Left lobe of liver (tissue), 2 donors: ENCODE measurements around the gene SRCIN1. TPM values are rescaled to one million over a fixed set of nuclear protein-coding genes. Genes with fewer than 3 reads are reported as not detected.
"Not testable (repeated sequence)": the region's sequence is repeated elsewhere in the genome, so short reads cannot be mapped to it uniquely, and the experiment has no call there.

ENCODE experiments used
- ATAC-seq: fragments of 200-7000 bp; cut with Tn5 transposase; one replicate; pipeline ENCODE4 v1.9.1; 2020; ENCODE audit warnings: mild to moderate bottlenecking, moderate library complexity
- DNase-seq: peaks from one replicate; pipeline ENCODE4 v3.0.0-alpha.2; 2020; ENCODE audit warnings: low spot score
- total RNA-seq: library from RNA; stranded (reverse); gene quantifications from one replicate; pipeline ENCODE4 v1.2.1, GENCODE V29; 2021
- donor health status: DM: no; HTN: no; CAD: no; lungs with moderate emphysema.
- donor health status: DM: no; HTN: yes; CAD: no.

Gene SRCIN1, protein sequence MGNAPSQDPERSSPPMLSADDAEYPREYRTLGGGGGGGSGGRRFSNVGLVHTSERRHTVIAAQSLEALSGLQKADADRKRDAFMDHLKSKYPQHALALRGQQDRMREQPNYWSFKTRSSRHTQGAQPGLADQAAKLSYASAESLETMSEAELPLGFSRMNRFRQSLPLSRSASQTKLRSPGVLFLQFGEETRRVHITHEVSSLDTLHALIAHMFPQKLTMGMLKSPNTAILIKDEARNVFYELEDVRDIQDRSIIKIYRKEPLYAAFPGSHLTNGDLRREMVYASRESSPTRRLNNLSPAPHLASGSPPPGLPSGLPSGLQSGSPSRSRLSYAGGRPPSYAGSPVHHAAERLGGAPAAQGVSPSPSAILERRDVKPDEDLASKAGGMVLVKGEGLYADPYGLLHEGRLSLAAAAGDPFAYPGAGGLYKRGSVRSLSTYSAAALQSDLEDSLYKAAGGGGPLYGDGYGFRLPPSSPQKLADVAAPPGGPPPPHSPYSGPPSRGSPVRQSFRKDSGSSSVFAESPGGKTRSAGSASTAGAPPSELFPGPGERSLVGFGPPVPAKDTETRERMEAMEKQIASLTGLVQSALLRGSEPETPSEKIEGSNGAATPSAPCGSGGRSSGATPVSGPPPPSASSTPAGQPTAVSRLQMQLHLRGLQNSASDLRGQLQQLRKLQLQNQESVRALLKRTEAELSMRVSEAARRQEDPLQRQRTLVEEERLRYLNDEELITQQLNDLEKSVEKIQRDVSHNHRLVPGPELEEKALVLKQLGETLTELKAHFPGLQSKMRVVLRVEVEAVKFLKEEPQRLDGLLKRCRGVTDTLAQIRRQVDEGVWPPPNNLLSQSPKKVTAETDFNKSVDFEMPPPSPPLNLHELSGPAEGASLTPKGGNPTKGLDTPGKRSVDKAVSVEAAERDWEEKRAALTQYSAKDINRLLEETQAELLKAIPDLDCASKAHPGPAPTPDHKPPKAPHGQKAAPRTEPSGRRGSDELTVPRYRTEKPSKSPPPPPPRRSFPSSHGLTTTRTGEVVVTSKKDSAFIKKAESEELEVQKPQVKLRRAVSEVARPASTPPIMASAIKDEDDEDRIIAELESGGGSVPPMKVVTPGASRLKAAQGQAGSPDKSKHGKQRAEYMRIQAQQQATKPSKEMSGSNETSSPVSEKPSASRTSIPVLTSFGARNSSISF
- total RNA-seq, result 19.3 TPM

DNA sequence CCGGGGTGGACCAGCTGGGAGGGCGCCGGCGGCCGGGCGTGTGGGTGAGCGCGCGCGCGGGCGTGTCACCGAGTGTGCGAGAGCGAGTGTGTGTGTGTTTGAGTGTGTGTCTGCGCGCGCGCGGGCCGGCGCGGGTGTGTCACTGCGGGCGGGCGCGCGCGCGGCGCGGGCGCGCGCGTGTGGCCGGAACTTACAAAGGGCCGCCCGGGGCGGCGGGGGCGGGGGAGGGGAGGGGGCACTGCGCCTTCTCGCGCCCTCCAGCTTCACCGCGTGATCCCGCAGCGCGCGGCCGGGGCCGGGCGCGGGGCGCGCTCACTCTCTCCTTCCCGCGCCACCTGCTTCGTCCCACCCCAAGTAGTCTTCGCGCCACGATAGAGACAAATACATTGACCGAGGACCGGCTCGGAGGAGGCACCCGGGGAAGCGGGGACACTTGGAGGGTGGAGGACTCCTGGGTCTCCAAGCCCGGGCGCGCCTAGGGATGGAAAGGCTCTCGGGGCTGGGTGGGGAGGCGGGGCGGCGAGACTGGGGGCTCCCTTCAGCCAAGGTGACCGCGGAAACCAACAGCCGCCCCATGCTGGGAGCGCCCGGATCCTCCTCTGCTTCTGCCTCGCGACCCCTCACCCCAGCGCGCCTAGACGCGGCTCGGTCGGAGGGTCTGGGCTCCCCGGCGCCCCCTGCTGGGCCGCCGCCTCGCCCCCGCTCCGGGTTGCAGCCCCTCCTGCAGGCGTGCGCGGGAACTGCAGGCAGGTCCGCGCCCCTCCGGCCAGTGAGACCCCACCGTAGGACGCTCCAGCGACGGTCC, at the start of gene SRCIN1:
SRCIN1 (minus strand) TSS at position 112 of the 805 bp plus-strand sequence. CDS start 247 bp downstream, outside the sequence.
- ATAC-seq (peak; percentile 78), DNase-seq (peak; percentile 76)

DNA sequence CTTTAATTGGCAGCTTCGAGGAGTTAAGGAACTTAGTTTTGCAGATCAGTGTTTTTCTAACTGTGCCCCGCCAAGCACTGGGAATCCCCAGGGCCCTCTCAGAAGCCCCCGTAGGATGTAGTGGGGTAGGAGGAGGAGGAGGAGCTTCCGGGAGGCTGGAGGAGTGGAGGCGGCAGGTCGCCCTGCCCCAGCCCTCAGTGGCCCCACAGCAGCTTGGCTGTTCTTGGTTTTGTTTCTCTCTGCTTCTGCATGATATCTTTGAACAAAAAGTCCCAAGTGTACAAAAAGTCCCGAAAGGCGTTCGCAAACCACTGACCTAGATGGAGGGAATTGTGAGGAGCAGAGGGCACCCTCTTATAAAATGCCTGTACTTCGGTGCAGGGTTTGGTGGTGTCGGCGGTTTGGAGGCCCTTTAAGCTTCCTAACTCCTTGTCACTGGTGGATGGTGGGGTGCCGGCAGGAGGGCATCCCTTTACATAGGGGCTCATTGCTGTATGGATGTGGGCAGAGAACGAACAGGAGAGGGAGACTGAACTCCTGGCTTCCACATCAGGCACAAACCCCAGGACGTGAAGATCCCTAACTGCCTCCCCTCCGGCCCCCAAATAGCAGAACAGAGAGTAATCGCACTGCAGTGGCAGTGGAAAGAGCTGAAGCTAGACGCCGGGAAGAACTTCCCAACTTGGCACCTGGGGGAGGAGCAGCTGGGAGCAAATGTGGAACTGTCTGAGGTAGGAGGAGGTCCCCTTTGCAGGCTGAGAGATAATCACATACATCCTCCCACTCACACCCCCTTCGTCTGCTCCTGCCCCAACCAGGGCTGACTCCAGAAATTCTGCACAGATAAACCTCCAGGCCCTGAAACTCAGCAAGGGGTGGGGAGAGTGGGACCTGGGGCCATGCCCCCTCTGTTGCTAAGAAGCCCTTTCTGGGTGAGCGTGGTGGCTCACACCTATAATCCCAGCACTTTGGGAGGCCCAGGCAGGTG, 49.0 kb upstream of the SRCIN1 start:
- ATAC-seq (no peak), DNase-seq (no peak)

DNA sequence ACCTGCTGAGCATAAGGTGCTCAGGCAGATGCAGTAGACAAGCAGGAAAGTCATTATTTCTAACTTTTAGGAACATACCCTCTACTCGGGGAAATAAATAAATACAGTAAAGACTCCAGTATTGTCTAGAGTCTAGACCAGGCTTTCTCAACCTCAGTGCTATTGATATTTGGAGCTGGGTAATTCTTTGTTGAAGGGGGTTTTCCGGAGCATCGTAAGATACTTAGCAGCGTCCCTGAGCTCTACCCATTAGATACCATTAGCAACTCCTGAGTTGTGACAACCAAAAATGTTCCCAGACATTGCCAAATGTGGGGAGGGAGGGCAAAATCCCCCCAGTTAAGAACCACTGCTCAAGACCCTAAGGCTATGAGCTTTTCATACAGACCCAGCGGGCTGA, 47.9 kb upstream of the SRCIN1 start:
- no peak for ATAC-seq
- DNase-seq, result no peak

DNA sequence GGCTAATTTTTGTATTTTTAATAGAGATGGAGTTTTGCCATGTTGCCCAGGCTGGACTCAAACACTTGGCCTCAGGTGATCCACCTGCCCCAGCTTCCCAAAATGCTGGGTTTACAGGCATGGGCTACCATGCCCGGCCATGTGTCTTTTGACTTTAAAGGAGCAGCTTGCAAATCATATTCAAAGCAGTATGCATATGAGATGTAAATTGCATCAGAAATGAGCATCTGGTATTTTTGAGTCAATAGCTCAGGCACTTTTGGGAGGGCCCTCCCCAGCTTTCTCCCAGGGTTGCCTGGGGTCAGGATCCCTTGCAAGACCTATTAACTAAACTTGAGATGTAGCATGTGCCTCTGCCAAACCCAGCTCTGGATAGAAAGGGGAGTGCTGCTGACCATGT, 47.5 kb upstream of the SRCIN1 start:
- DNase-seq (no peak), ATAC-seq (no peak)

DNA sequence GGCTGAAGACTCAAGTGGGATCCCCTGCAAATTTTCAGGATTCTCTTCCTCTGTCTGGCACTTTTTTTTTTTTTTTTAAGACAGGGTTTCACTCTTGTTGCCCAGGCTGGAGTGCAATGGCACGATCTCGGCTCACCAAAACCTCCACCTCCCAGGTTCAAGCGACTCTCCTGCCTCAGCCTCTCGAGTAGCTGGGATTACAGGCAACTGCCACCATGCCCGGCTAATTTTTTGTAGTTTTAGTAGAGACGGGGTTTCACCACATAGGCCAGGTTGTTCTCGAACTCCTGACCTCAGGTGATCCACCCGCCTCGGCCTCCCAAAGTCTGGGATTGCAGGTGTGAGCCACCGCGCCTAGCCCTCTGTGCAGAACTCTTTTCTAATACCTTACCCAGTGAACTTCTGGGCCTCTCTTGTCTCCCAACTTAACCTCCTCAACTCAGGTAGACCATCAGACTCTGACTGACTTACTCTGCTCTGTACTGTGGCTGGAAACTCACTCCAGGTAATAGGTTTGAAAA, 45.0 kb upstream of the SRCIN1 start:
- peak; percentile 12 for DNase-seq

DNA sequence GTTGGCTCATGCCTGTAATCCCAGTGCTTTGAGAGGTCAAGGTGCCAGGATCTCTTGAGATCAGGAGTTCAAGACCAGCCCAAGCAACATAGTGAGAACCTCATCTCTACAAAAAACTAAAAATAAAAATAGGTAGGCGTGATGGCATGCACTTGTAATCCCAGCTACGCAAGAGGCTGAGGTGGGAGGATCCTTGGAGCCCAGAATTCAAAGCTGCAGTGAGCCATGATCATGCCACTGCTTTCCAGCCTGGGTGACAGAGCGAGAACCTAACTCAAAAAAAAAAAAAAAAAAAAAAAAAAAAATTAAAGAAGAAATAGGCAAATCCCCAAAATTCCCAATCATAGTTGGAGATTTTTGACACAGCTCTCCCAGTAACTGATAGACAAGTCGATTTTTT, 32.2 kb upstream of the SRCIN1 start:
- ATAC-seq (no peak), DNase-seq (no peak)

More for the DNA sequence above, 45.0 kb upstream of the SRCIN1 start:
- ATAC-seq, result not testable (repeated sequence)

DNA sequence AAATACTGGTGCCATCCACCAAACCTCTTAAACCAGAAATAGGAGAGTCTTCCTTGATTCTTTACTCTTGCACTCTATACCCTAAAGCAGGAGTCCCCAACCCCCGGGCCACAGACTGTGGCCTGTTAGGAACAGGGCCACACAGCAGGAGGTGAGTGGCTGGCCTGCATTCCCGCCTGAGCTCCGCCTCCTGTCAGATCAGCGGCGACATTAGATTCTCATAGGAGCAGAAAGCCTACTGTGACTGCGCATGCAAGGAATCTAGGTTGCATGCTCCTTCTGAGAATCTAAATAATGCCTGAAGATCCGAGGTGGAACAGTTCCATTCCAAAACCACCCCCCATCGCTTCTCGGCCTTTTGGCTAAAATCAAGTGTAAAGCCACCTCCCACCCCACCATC, 30.3 kb upstream of the SRCIN1 start:
- no peak for DNase-seq
- no peak for ATAC-seq

DNA sequence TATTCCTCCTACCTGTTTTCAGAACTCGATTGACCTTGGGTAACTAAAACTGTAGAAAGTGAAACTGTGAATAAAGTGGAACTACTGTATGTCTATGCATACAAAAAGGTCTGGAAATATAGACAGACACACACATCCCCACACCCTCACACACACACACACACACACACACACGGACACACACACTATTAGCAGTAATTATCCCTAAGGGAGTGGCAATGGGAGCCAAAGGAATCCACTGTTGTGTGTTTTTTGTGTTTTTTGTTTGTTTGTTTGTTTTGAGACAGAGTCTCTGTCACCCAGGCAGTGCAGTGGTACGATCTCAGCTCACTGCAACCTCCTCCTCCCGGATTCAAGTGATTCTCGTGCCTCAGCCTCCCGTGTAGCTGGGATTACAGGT, 26.6 kb upstream of the SRCIN1 start:
- ATAC-seq, result no peak
- DNase-seq, result no peak

DNA sequence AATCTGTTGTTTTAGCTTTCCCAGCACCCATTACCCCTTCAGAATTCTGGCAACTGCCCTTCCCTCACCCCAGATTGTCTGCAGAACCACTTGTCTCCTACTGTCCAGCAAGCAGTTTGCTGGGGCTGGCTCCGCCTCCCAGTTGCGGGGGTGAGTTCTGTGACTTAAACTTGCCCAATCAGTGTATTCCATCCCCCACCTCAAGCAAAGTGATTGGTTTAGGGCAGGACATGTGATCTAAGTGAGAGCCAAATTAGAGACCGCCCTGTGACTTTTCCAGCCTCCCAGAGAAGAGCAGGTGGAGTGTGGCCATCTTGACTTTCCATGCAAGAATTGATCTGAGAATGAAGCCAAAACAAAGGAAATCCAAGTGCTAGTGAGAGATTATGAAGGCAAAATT, 22.7 kb upstream of the SRCIN1 start:
- peak; percentile 19 for DNase-seq
- ATAC-seq, result no peak

DNA sequence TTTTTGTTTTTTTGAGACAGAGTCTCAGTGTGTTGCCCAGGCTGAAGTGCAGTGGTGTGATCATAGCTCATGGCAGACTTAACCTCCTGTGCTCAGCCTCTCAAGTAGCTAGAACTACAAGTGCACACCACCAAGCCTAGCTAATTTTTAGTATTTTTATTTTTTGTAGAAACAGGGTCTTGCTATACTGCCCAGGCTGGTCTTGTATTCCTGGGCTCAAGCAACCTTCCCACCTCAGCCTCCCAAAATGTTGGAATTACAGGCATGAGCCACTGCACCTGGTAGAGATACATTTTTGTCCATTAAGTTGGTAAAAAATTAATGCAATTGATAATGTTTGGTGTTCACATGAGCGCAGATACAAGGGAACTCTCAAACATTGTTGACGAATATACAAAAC, 22.2 kb upstream of the SRCIN1 start:
- ATAC-seq, result peak; percentile 11
- no peak for DNase-seq

DNA sequence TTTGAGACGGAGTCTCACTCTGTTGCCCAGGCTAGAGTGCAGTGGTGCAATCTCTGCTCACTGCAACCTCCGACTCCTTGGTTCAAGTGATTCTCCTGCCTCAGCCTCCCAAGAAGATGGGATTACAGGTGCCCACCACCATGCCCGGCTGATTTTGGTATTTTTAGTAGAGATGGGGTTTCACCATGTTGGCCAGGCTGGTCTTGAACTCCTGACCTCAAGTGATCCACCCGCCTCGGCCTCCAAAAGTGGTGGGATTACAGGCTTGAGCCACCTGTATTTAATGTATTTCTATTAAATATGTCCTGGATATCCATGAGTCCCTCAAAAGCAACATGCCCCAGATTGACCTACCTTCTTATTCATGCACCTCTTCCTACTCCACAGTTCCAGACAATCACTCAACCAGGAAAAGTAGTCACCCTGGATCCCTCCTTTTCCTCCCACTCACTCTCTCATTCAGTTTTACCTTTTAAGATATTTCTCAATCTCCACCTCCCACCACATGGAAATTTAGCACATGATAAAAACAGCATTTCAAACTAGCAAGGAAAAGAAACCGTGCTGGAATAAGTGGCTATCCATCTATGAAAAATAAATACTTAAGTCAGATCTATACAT, 21.0 kb upstream of the SRCIN1 start:
- not testable (repeated sequence) for DNase-seq, ATAC-seq

DNA sequence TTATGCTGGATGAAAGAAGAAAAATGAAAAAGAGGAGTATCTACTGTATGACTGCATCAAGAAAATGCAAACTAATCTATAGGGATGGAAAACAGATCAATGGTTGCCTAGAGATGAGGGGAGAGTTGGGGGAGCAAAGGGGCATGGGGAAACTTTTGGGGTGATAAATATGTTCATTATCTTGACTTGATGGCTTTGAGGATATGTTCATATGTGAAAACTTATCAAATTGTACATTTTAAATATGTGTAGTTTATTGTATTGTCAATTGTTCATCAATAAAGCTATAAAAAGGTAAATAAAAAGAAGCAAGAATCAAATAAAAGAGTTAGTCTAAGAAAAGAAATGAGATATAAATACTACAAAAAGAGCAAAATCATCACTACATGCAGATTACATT, 19.7 kb upstream of the SRCIN1 start:
- no peak for DNase-seq
- no peak for ATAC-seq

DNA sequence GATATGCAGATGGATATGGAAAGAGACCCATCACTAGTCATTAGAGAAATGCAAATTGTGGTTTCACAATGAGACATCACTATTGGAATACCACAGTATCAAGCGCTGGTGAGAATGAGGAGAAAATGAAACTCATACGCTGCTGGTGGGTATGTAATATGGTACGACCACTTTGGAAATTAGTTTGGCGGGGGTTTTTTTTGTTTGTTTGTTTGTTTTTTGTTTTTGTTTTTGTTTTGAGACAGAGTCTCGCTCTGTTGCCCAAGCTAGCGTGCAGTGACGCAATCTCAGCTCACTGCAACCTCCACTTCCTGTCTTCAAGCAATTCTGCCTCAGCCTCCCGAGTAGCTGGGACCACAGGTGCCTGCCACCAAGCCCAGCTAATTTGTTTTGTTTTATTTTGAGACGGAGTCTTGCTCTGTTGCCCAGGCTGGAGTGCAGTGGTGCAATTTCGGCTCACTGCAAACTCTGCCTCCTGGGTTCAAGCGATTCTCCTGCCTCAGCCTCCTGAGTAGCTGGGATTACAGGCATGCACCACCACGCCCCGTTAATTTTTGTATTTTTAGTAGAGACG, 19.1 kb upstream of the SRCIN1 start:
- DNase-seq, result peak; percentile 6
- ATAC-seq, result not testable (repeated sequence)

DNA sequence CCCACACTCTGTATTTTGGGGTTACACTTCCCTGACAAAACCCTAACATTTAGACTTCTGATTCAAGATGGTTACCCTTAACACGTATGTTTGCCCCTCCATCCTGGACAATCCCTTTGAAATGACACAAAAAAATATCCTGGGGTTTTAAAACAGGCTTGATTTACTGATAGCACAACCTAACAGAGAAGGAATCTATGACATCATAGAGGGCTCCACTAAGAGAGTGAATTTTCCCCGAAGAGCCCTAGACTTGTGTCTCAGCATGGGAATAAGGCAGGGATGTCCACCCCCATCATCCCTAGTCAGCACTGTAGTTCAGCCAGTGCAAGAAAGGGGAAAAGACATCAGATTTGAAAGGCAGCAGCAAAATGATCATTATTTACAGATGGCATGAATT, 15.8 kb upstream of the SRCIN1 start:
- ATAC-seq (no peak), DNase-seq (peak; percentile 2)

DNA sequence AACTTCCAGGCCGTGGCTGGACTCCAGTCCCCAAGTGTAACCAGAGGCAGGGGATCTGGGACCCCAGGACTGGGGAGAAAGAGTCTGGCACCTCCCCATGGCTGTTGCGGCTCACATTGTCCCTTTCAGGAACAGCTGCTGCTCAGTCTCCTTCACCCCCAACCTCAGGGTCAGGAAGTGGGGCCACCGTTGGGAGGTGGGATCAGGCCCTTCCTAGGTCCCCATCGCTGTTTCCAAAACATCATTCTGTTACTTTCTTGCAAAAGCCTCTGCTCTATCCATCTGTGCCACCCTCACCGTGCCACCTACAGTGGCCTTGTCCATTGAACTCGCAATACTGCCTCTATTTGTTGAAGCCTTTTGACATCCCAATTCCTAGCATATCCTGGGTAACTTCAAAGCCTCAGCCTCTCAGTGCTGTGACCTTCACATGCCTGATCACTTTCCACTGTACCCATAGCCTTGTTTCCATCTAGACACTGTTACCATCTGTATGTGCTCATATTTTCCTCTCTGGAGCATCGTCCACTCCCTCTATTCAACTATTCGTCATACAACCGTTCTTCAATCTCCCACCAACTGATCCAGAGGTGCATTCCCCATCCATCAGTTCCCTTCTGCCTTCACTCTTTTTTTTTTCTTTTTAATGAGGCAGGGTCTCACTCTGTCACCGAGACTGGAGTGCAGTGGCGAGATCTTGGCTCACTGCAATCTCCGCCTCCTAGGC, 15.0 kb upstream of the SRCIN1 start:
- DNase-seq (no peak), ATAC-seq (no peak)

DNA sequence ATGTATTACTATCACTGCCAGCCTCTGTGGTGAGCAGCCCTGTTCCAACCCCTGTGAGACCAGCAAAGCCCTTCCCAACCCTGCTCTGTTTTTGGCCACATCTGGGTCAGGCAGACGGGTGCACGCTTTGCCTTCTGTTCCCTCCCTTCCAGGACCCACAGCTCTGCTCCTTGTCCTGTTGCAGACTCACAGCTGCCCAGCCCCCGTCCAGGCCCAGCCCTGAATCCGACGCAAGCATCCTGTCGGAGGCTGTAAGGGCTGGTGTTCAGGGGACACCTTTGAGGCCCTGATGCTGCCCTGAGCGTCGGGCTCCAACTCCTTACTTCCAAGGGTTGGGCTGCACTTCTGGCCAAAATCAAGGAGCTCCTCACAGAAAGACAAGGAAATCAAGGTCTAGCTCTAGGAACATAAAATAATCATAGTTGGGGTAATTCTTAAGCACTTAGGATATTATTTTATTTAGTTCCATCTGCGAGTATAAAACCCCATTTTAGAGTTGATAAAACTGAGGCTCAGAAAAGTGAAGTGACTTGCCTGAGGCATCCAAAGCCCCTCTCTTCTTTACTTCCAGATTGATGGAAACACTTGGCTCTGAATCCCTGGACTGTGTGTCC, 14.3 kb upstream of the SRCIN1 start:
- DNase-seq, result no peak
- no peak for ATAC-seq

DNA sequence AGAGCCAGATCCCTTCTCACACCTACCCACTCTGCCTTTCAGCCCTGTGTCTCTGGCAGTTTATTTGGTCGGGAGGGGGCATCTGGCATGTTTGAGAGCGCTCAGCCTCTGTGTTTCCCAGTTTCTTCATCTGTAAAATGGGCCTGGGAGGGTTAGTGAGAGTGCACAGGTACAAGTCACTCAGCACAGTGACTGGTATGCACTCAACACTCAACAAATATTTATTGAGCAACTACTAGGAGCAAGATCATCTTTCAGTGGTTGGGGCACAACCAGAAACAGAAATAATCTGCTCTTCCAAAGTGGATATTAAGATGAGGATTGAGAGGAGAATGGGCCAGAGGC, 13.7 kb upstream of the SRCIN1 start:
- DNase-seq, result no peak

More for the DNA sequence above, 13.7 kb upstream of the SRCIN1 start:
- ATAC-seq, result no peak
